Common myeloid progenitor, CD34-positive (primary cell): Measurements from ENCODE around the gene PKDREJ.
A peak's percentile ranks its signal among the peaks of the same experiment; 100 is the strongest.

Experiments
- CTCF ChIA-PET: fragments of 350-600 bp; sonication (Branson Sonifier 250); formaldehyde crosslinking; loops from one replicate; lab custom pipeline; 2021; ENCODE audit warnings: antibody characterized with exemption; lab: Charles Lee
- POLR2A ChIA-PET: fragments of 350-600 bp; sonication (Branson Sonifier 250); formaldehyde crosslinking; loops from one replicate; lab custom pipeline; 2021; ENCODE audit warnings: antibody characterized with exemption; lab: Charles Lee
- DNase-seq, 3 donors: peaks; one replicate each; pipeline versions ENCODE4 v3.0.0 to v3.0.0-alpha.2; 2013
- H3K27ac ChIP-seq, 2 experiments: 1 replicate in 1 of 2; 2 replicates in 1 of 2; pipeline ENCODE4 v1.7.0; 2013; ENCODE audit warnings: inconsistent platforms in 2 of 2, low read length in 2 of 2, mild to moderate bottlenecking in 2 of 2, low read depth in 1 of 2, moderate library complexity in 1 of 2; ENCODE audit not compliant: severe bottlenecking in 2 of 2, insufficient read depth in 1 of 2, poor library complexity in 1 of 2
- H3K27me3 ChIP-seq, 5 experiments: replicated peaks in 2 of 5; 1 replicate in 3 of 5; 2 replicates in 2 of 5; pipeline versions ENCODE4 v1.6.1 to v1.7.0; 2013; ENCODE audit warnings: low read length in 4 of 5, mild to moderate bottlenecking in 2 of 5, moderate library complexity in 2 of 5, inconsistent platforms in 1 of 5; ENCODE audit not compliant: insufficient read depth in 5 of 5, control insufficient read depth in 4 of 5
- H3K36me3 ChIP-seq, 4 experiments: 1 replicate in 2 of 4; 2 replicates in 2 of 4; pipeline versions ENCODE4 v1.6.1 to v1.7.0; 2013; ENCODE audit warnings: low read length in 3 of 4, control low read depth in 1 of 4, mild to moderate bottlenecking in 1 of 4; ENCODE audit not compliant: control insufficient read depth in 4 of 4, insufficient read depth in 4 of 4
- H3K4me1 ChIP-seq, 4 experiments: 1 replicate in 3 of 4; 2 replicates in 1 of 4; pipeline versions ENCODE4 v1.6.1 to v1.7.1; 2013; ENCODE audit warnings: low read length in 3 of 4, mild to moderate bottlenecking in 3 of 4, control low read depth in 1 of 4, inconsistent platforms in 1 of 4, moderate library complexity in 1 of 4; ENCODE audit not compliant: control insufficient read depth in 4 of 4, insufficient read depth in 4 of 4; ENCODE audit errors: control extremely low read depth in 1 of 4
- H3K4me3 ChIP-seq, 7 experiments: 1 replicate in 4 of 7; 2 replicates in 3 of 7; pipeline versions ENCODE4 v1.5.1 to v1.7.0; 2013; ENCODE audit warnings: mild to moderate bottlenecking in 7 of 7, low read length in 6 of 7, moderate library complexity in 6 of 7, inconsistent platforms in 2 of 7, low read depth in 2 of 7, control low read depth in 1 of 7; ENCODE audit not compliant: insufficient read depth in 4 of 7, control insufficient read depth in 1 of 7; ENCODE audit errors: extremely low read depth in 1 of 7
- H3K9me3 ChIP-seq, 5 experiments: 1 replicate in 4 of 5; 2 replicates in 1 of 5; pipeline versions ENCODE4 v1.6.1 to v1.7.1; 2013; ENCODE audit warnings: low read length in 4 of 5, mild to moderate bottlenecking in 2 of 5, inconsistent platforms in 1 of 5, low read depth in 1 of 5, moderate library complexity in 1 of 5; ENCODE audit not compliant: control insufficient read depth in 4 of 5, insufficient read depth in 2 of 5; ENCODE audit errors: control extremely low read depth in 1 of 5
- WGBS: methylation state at CpG from one replicate; pipeline ENCODE4 v1.1.5; 2013; ENCODE audit not compliant: insufficient coverage; 5-methylcytosine and 5-hydroxymethylcytosine counted together

Gene PKDREJ

DNA sequence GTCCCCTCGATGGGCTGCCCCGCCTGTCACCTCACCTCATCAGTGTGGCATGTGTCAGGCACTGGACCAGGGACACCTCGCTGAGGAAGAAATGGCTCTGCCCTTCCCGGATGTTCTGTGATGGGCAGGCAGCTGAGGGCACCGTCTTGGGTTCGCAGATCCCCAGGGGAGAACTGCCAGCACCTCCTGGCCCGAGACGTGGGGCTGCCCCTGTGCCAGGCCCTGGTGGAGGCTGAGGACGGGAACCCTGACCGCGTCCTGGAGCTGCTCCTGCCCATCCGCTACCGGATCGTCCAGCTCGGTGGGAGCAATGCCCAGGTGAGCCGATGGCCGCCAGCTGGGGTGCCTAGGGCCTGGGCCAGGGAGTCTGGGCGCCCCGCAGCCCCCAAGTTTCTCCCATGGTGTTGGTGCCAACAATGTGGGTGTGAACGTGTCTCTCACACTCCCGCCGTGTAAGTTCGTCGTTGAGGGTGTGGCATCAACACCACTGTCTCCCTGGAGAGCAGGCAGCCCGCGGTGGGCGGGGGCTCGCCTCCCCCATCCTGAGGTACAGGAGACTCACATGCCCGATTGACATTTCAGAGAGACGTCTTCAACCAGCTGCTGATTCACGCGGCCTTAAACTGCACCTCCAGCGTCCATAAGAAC lies 26.2 kb upstream of the PKDREJ start:
- POLR2A ChIA-PET, result interaction anchor here (0.6 to 1.5 kb wide), 2 partner anchors 22 to 68 kb away, joined by 3 to 5 read pairs; partner anchors contain the start of gene TTC38
- peaks cover 3 to 57% (median 36%) of the 10 kb centered on the region in 4 experiments for H3K4me1 ChIP-seq
- H3K27ac ChIP-seq, result no peak overlapping the region
- H3K9me3 ChIP-seq, result peaks cover 0 to 3% (median 0%) of the 10 kb centered on the region in 5 experiments
- H3K36me3 ChIP-seq, result peaks cover 3 to 43% (median 22%) of the 10 kb centered on the region in 4 experiments
- DNase-seq, result no peak
- 97% methylated on average over 33 of the region's 33 CpGs for WGBS
- no peaks in the 10 kb centered on the region for H3K27me3 ChIP-seq
- no peak overlapping the region for H3K4me3 ChIP-seq
- CTCF ChIA-PET, result interaction anchor here (0.8 to 2.2 kb wide), 4 partner anchors 20 to 167 kb away, joined by 3 to 9 read pairs (median 4); partner anchors contain the start of gene CDPF1

DNA sequence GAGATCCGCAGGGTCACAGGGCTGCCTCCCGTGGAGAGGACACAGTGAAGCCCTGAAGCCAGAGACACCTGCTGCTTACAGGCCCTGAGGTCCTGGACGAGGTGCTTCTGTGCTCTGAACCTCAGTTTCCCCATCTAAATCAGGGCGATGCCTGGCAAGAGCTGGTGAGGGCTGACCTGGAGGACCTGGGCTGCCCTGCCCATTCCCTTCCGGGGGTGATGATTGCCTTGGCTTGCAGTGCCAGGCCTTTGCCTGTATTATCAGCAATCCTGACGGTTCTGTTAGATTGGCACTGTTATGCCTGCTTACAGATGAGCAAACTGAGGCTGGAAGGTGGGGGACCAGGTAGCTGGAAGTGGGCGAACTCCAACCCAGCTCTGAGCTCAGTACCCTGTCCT lies 25.7 kb upstream of the PKDREJ start:
- peaks cover 0 to 3% (median 0%) of the 10 kb centered on the region in 5 experiments for H3K9me3 ChIP-seq
- H3K36me3 ChIP-seq, result peaks cover 6 to 48% (median 25%) of the 10 kb centered on the region in 4 experiments
- ChIA-PET POLR2A (interaction anchor here (0.6 to 1.5 kb wide), 4 partner anchors 8 to 67 kb away, joined by 3 to 5 read pairs (median 4); partner anchors contain the start of genes CDPF1, GTSE1 and TTC38), CTCF (interaction anchor here (0.8 to 2.2 kb wide), 4 partner anchors 19 to 292 kb away, joined by 3 to 9 read pairs (median 4); partner anchors contain the start of gene CDPF1)
- H3K27ac ChIP-seq, result no peak overlapping the region
- no peaks in the 10 kb centered on the region for H3K27me3 ChIP-seq
- peaks cover 3 to 54% (median 35%) of the 10 kb centered on the region in 4 experiments for H3K4me1 ChIP-seq
- H3K4me3 ChIP-seq, result peak overlapping the region in 3 of 7 experiments; percentile 21 to 60 (median 45)
- DNase-seq, result no peak
- 96% methylated on average over 7 of the region's 7 CpGs for WGBS

DNA sequence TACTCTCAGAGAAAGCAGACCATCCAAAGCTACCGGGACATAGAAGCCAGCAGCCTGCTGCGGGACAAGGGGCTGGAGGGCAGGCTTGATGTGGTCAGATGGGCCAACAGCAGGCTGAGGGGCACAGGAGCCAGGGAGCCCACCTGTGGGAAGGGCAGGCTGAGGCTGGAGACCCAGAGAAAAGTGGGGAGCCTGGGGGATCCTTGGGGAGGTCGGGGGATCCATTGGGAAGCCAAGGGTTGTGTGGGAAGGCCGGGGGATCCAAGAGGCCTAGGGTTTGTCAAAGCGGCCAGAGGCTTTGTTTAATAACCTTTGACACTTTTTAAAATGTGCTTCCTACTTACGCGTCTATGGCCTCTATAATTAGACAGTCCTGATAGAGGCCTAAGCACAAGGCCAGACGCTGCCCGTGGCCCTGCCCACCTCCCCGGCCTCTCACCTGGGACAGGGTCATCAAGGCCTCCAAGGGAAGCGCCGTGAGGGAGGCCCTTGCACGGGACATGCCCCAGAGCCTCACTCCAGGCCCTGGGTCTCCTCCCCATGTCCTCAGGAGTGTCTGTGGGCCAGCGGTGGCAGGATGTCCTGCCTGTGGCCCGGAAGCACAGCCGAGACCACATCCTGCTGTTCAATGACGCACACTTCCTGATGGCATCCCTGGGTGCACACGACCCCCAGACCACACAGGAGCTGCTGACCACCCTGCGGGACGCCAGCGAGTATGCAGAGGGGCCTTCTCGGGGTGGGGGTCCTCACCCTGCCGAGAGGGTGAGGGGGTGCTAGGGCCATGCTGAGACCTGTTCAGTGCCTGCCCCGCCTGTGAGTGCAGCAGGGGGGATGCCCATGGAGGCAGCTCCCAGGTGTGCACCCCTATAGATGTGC lies 25.0 kb upstream of the PKDREJ start:
- Histone ChIP-seq H3K4me3 (peak overlapping the region in 5 of 7 experiments; percentile 19 to 60 (median 45)), H3K4me1 (peaks cover 3 to 46% (median 27%) of the 10 kb centered on the region in 4 experiments), H3K9me3 (peaks cover 0 to 3% (median 0%) of the 10 kb centered on the region in 5 experiments), H3K27ac (peak overlapping the region; percentile 40 to 67), H3K27me3 (no peaks in the 10 kb centered on the region), H3K36me3 (peaks cover 6 to 53% (median 27%) of the 10 kb centered on the region in 4 experiments)
- WGBS, result 27% methylated on average over 17 of the region's 24 CpGs
- CTCF ChIA-PET, result interaction anchor here (1.0 to 2.2 kb wide), 4 partner anchors 10 to 291 kb away, joined by 3 to 9 read pairs (median 4); partner anchors contain the start of gene CDPF1
- DNase-seq, result peak; percentile 69 to 95 (median 91)
- POLR2A ChIA-PET, result interaction anchor here (0.6 to 1.5 kb wide), 5 partner anchors 9 to 66 kb away, joined by 3 to 5 read pairs (median 4); partner anchors contain the start of genes CDPF1, GTSE1 and TTC38

GRCh38 chr22:46286941-46287872 lies 24.1 kb upstream of the PKDREJ start:
- Histone ChIP-seq H3K27me3 (no peaks in the 10 kb centered on the region), H3K4me1 (peaks cover 3 to 38% (median 24%) of the 10 kb centered on the region in 4 experiments), H3K4me3 (peak overlapping the region in 3 of 7 experiments; percentile 45 to 60 (median 56)), H3K27ac (peak overlapping the region; percentile 40 to 67), H3K36me3 (peaks cover 6 to 51% (median 32%) of the 10 kb centered on the region in 4 experiments), H3K9me3 (peaks cover 0 to 3% (median 0%) of the 10 kb centered on the region in 5 experiments)
- DNase-seq, result no peak
- CTCF ChIA-PET, result interaction anchor here (0.9 to 2.2 kb wide), 5 partner anchors 9 to 36 kb away, joined by 3 to 9 read pairs (median 4); partner anchors contain the start of genes CDPF1 and PKDREJ
- 100% methylated on average over 10 of the region's 15 CpGs for WGBS
- POLR2A ChIA-PET, result interaction anchor here (1.1 to 1.5 kb wide), 2 partner anchors 20 to 37 kb away, joined by 4 to 5 read pairs; partner anchors contain the start of genes CDPF1 and TTC38

GRCh38 chr22:46286006-46286405 lies 22.9 kb upstream of the PKDREJ start:
- 100% methylated on average over 1 of the region's 3 CpGs for WGBS
- Histone ChIP-seq H3K4me3 (no peak overlapping the region), H3K27ac (no peak overlapping the region), H3K9me3 (no peaks in the 10 kb centered on the region), H3K27me3 (no peaks in the 10 kb centered on the region), H3K4me1 (peaks cover 3 to 38% (median 24%) of the 10 kb centered on the region in 4 experiments), H3K36me3 (peaks cover 6 to 60% (median 33%) of the 10 kb centered on the region in 4 experiments)
- no peak for DNase-seq
- ChIA-PET CTCF (interaction anchor here (1.0 to 1.1 kb wide), 4 partner anchors 9 to 131 kb away, joined by 3 to 4 read pairs (median 4); partner anchors contain the start of gene PKDREJ), POLR2A (interaction anchor here (0.6 to 1.2 kb wide), 2 partner anchors 143 to 197 kb away, joined by 3 to 4 read pairs; no protein-coding TSS in a partner anchor)
